ENCODE results near the gene WDR64.
"Not testable (repeated sequence)": the region's sequence is repeated elsewhere in the genome, so short reads cannot be mapped to it uniquely, and the experiment has no call there.

Gene WDR64

DNA sequence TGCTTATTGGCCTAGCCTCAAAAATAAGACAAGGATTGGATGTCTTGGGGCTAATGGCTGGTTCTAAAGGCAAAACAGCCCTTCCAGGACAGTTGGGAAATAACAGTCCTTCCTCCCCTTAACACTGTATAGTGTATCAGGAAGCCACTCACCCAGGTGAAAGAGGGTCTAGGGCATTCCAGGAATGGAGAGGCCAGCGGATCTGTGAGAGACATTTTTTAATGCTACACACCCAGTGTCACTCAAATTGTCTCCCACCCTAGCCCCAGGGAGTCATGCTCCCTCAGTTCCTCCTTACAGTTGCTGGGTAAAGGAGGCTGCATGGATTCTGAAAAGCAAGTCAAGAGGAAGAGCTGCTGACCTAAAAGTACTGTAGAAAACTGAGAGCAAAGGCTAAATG is 171.8 kb downstream of the WDR64 start:
- DNase-seq (ENCODE audit: low spot score) = no peak
- Histone ChIP-seq H3K4me1 (ENCODE audit: control insufficient read depth in 2 of 2, insufficient read depth in 1 of 2, low read depth in 1 of 2, low read length in 2 of 2) (no peaks in the 10 kb centered on the region), H2BK15ac (ENCODE audit: low read length) (no peak overlapping the region), H2AFZ (ENCODE audit: low read length) (peak overlapping the region; percentile 56), H3K18ac (ENCODE audit: low read length) (no peak overlapping the region), H4K8ac (ENCODE audit: low read depth, low read length) (no peak overlapping the region), H3K4me2 (ENCODE audit: insufficient read depth, low read length, poor library complexity, severe bottlenecking) (no peak overlapping the region), H2BK5ac (ENCODE audit: low read length) (no peak overlapping the region), H3K79me1 (ENCODE audit: low read depth, low read length) (no peaks in the 10 kb centered on the region), H2AK5ac (ENCODE audit: low read depth, low read length) (no peak overlapping the region), H3K4me3 (ENCODE audit: low read length in 2 of 2) (peak overlapping the region; percentile 24 to 51), H3K9me3 (replicated peaks in 1 of 2; ENCODE audit: control insufficient read depth in 2 of 2, insufficient read depth in 1 of 2, low read depth in 1 of 2, low read length in 2 of 2) (no peaks in the 10 kb centered on the region), H3K4ac (ENCODE audit: low read length) (no peak overlapping the region), H3K9ac (ENCODE audit: low read depth, low read length, poor library complexity) (no peak overlapping the region), H4K91ac (ENCODE audit: low read depth, low read length, poor library complexity) (no peak overlapping the region), H2BK120ac (ENCODE audit: low read depth, low read length) (no peak overlapping the region), H2BK12ac (ENCODE audit: low read length) (no peak overlapping the region), H3K27ac (replicated peaks; ENCODE audit: low read length) (no peak overlapping the region), H3K27me3 (ENCODE audit: control insufficient read depth in 3 of 3, insufficient read depth in 3 of 3, low read depth in 1 of 3, low read length in 3 of 3) (no peaks in the 10 kb centered on the region), H3K14ac (ENCODE audit: low read length) (no peak overlapping the region), H3K36me3 (replicated peaks in 1 of 2; ENCODE audit: control insufficient read depth in 2 of 2, insufficient read depth in 2 of 2, low read length in 2 of 2) (no peaks in the 10 kb centered on the region), H3K23ac (ENCODE audit: low read depth, low read length, poor library complexity) (no peak overlapping the region)
- WGBS, 2 donors (ENCODE audit: extremely low coverage in 2 of 2, insufficient read length in 2 of 2, insufficient replicate concordance in 1 of 2) = no CpG with 5 or more reads among the region's 1 CpG

DNA sequence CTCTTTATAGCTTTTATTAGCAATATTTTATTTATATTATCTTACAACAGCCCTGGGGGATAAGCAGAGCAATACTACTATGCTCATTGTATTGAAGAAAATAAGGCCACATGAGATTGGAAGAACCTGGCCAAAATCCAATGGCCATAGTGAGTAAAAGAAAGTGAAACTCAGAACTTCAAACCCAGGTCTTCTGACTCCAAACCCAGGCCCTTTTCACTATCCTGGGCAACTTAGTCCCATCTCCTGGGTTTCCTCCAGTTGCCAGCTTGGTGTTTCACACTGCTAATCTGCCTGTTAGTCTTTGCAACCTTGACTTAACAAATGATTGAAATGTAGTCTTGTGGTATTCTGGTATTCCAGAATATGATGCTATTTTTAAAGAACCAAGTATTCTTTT is 173.5 kb downstream of the WDR64 start:
- Histone ChIP-seq H3K4me2 (ENCODE audit: insufficient read depth, low read length, poor library complexity, severe bottlenecking) (no peak overlapping the region), H3K36me3 (replicated peaks in 1 of 2; ENCODE audit: control insufficient read depth in 2 of 2, insufficient read depth in 2 of 2, low read length in 2 of 2) (no peaks in the 10 kb centered on the region), H3K4me1 (ENCODE audit: control insufficient read depth in 2 of 2, insufficient read depth in 1 of 2, low read depth in 1 of 2, low read length in 2 of 2) (no peaks in the 10 kb centered on the region), H2BK12ac (ENCODE audit: low read length) (no peak overlapping the region), H3K79me1 (ENCODE audit: low read depth, low read length) (no peaks in the 10 kb centered on the region), H3K23ac (ENCODE audit: low read depth, low read length, poor library complexity) (no peak overlapping the region), H3K4ac (ENCODE audit: low read length) (no peak overlapping the region), H4K91ac (ENCODE audit: low read depth, low read length, poor library complexity) (no peak overlapping the region), H3K27me3 (ENCODE audit: control insufficient read depth in 3 of 3, insufficient read depth in 3 of 3, low read depth in 1 of 3, low read length in 3 of 3) (no peaks in the 10 kb centered on the region), H3K4me3 (ENCODE audit: low read length in 2 of 2) (no peak overlapping the region), H3K9me3 (replicated peaks in 1 of 2; ENCODE audit: control insufficient read depth in 2 of 2, insufficient read depth in 1 of 2, low read depth in 1 of 2, low read length in 2 of 2) (no peaks in the 10 kb centered on the region), H2BK5ac (ENCODE audit: low read length) (no peak overlapping the region), H2BK15ac (ENCODE audit: low read length) (no peak overlapping the region), H3K18ac (ENCODE audit: low read length) (no peak overlapping the region), H3K14ac (ENCODE audit: low read length) (no peak overlapping the region), H2AFZ (ENCODE audit: low read length) (no peak overlapping the region), H4K8ac (ENCODE audit: low read depth, low read length) (no peak overlapping the region), H3K9ac (ENCODE audit: low read depth, low read length, poor library complexity) (no peak overlapping the region), H3K27ac (replicated peaks; ENCODE audit: low read length) (no peak overlapping the region), H2AK5ac (ENCODE audit: low read depth, low read length) (no peak overlapping the region), H2BK120ac (ENCODE audit: low read depth, low read length) (no peak overlapping the region)
- no peak for DNase-seq (ENCODE audit: low spot score)

GRCh38 chr1:241826613-241827012 is 174.5 kb downstream of the WDR64 start:
- not testable (repeated sequence) for H3K27ac ChIP-seq (replicated peaks; ENCODE audit: low read length); H3K79me1 ChIP-seq (ENCODE audit: low read depth, low read length); H2BK5ac ChIP-seq (ENCODE audit: low read length); H3K27me3 ChIP-seq (ENCODE audit: control insufficient read depth in 3 of 3, insufficient read depth in 3 of 3, low read depth in 1 of 3, low read length in 3 of 3); DNase-seq (ENCODE audit: low spot score); H2AFZ ChIP-seq (ENCODE audit: low read length); H3K9me3 ChIP-seq (replicated peaks in 1 of 2; ENCODE audit: control insufficient read depth in 2 of 2, insufficient read depth in 1 of 2, low read depth in 1 of 2, low read length in 2 of 2); H3K14ac ChIP-seq (ENCODE audit: low read length); H3K4me1 ChIP-seq (ENCODE audit: control insufficient read depth in 2 of 2, insufficient read depth in 1 of 2, low read depth in 1 of 2, low read length in 2 of 2); H2AK5ac ChIP-seq (ENCODE audit: low read depth, low read length); H3K36me3 ChIP-seq (replicated peaks in 1 of 2; ENCODE audit: control insufficient read depth in 2 of 2, insufficient read depth in 2 of 2, low read length in 2 of 2); H2BK120ac ChIP-seq (ENCODE audit: low read depth, low read length); H4K8ac ChIP-seq (ENCODE audit: low read depth, low read length); H3K4me2 ChIP-seq (ENCODE audit: insufficient read depth, low read length, poor library complexity, severe bottlenecking); H3K18ac ChIP-seq (ENCODE audit: low read length); H3K4ac ChIP-seq (ENCODE audit: low read length); H4K91ac ChIP-seq (ENCODE audit: low read depth, low read length, poor library complexity); H3K9ac ChIP-seq (ENCODE audit: low read depth, low read length, poor library complexity); H3K4me3 ChIP-seq (ENCODE audit: low read length in 2 of 2); H3K23ac ChIP-seq (ENCODE audit: low read depth, low read length, poor library complexity); H2BK15ac ChIP-seq (ENCODE audit: low read length); H2BK12ac ChIP-seq (ENCODE audit: low read length)
- no CpG with 5 or more reads among the region's 9 CpGs for WGBS, 2 donors (ENCODE audit: extremely low coverage in 2 of 2, insufficient read length in 2 of 2, insufficient replicate concordance in 1 of 2)

GRCh38 chr1:241827264-241827663 is 175.2 kb downstream of the WDR64 start:
- H2BK120ac ChIP-seq (ENCODE audit: low read depth, low read length) = no peak overlapping the region
- WGBS, 2 donors (ENCODE audit: extremely low coverage in 2 of 2, insufficient read length in 2 of 2, insufficient replicate concordance in 1 of 2) = no CpG with 5 or more reads among the region's 2 CpGs
- H3K4ac ChIP-seq (ENCODE audit: low read length) = no peak overlapping the region
- H3K4me2 ChIP-seq (ENCODE audit: insufficient read depth, low read length, poor library complexity, severe bottlenecking) = no peak overlapping the region
- H3K4me3 ChIP-seq (ENCODE audit: low read length in 2 of 2) = no peak overlapping the region
- no peak overlapping the region for H2BK5ac ChIP-seq (ENCODE audit: low read length)
- no peak overlapping the region for H3K23ac ChIP-seq (ENCODE audit: low read depth, low read length, poor library complexity)
- no peak overlapping the region for H2BK12ac ChIP-seq (ENCODE audit: low read length)
- H2AK5ac ChIP-seq (ENCODE audit: low read depth, low read length) = no peak overlapping the region
- no peaks in the 10 kb centered on the region for H3K79me1 ChIP-seq (ENCODE audit: low read depth, low read length)
- no peak overlapping the region for H4K91ac ChIP-seq (ENCODE audit: low read depth, low read length, poor library complexity)
- no peak overlapping the region for H3K14ac ChIP-seq (ENCODE audit: low read length)
- no peak for DNase-seq (ENCODE audit: low spot score)
- H3K4me1 ChIP-seq (ENCODE audit: control insufficient read depth in 2 of 2, insufficient read depth in 1 of 2, low read depth in 1 of 2, low read length in 2 of 2) = no peaks in the 10 kb centered on the region
- H3K36me3 ChIP-seq (replicated peaks in 1 of 2; ENCODE audit: control insufficient read depth in 2 of 2, insufficient read depth in 2 of 2, low read length in 2 of 2) = no peaks in the 10 kb centered on the region
- no peak overlapping the region for H2BK15ac ChIP-seq (ENCODE audit: low read length)
- H3K27me3 ChIP-seq (ENCODE audit: control insufficient read depth in 3 of 3, insufficient read depth in 3 of 3, low read depth in 1 of 3, low read length in 3 of 3) = no peaks in the 10 kb centered on the region
- no peak overlapping the region for H2AFZ ChIP-seq (ENCODE audit: low read length)
- no peak overlapping the region for H3K18ac ChIP-seq (ENCODE audit: low read length)
- no peak overlapping the region for H3K27ac ChIP-seq (replicated peaks; ENCODE audit: low read length)
- H3K9ac ChIP-seq (ENCODE audit: low read depth, low read length, poor library complexity) = no peak overlapping the region
- H4K8ac ChIP-seq (ENCODE audit: low read depth, low read length) = no peak overlapping the region
- no peaks in the 10 kb centered on the region for H3K9me3 ChIP-seq (replicated peaks in 1 of 2; ENCODE audit: control insufficient read depth in 2 of 2, insufficient read depth in 1 of 2, low read depth in 1 of 2, low read length in 2 of 2)
